ENCODE data around the gene RALGAPA2.

The RALGAPA2 gene

GRCh38 chr20:20683020-20683419 lies 29.4 kb downstream of the RALGAPA2 start:
- no peak for DNase-seq

- DNase-seq: no peak
These were observed 31.4 kb downstream of the RALGAPA2 start for GRCh38 chr20:20680991-20681508.

- no peak for DNase-seq
These were observed 33.1 kb downstream of the RALGAPA2 start for GRCh38 chr20:20679316-20679715.

GRCh38 chr20:20677186-20677585 lies 35.3 kb downstream of the RALGAPA2 start:
- no peak for DNase-seq

- no peak for DNase-seq
These were observed 43.8 kb downstream of the RALGAPA2 start for GRCh38 chr20:20668639-20669038.

- no peak for DNase-seq
These were observed 46.1 kb downstream of the RALGAPA2 start for GRCh38 chr20:20666359-20666758.

- DNase-seq: no peak
These were observed 46.7 kb downstream of the RALGAPA2 start for GRCh38 chr20:20665606-20666332.

- DNase-seq: no peak
These were observed 47.5 kb downstream of the RALGAPA2 start for GRCh38 chr20:20664795-20665589.

GRCh38 chr20:20663841-20664240 lies 48.6 kb downstream of the RALGAPA2 start:
- DNase-seq: no peak

GRCh38 chr20:20658871-20659431 lies 53.5 kb downstream of the RALGAPA2 start:
- no peak for DNase-seq

- no peak for DNase-seq
These were observed 54.3 kb downstream of the RALGAPA2 start for GRCh38 chr20:20658123-20658522.

GRCh38 chr20:20657092-20657491 lies 55.4 kb downstream of the RALGAPA2 start:
- no peak for DNase-seq

- DNase-seq: no peak
These were observed 56.6 kb downstream of the RALGAPA2 start for GRCh38 chr20:20655883-20656282.

GRCh38 chr20:20649945-20650344 lies 62.5 kb downstream of the RALGAPA2 start:
- DNase-seq: no peak

- no peak for DNase-seq
These were observed 68.5 kb downstream of the RALGAPA2 start for GRCh38 chr20:20643927-20644326.

- no peak for DNase-seq
These were observed 70.7 kb downstream of the RALGAPA2 start for GRCh38 chr20:20641783-20642182.

GRCh38 chr20:20638878-20639277 lies 73.6 kb downstream of the RALGAPA2 start:
- DNase-seq: no peak

- DNase-seq: no peak
These were observed 74.3 kb downstream of the RALGAPA2 start for GRCh38 chr20:20637998-20638725.

GRCh38 chr20:20635006-20635405 lies 77.4 kb downstream of the RALGAPA2 start:
- no peak for DNase-seq

- DNase-seq: no peak
These were observed 79.8 kb downstream of the RALGAPA2 start for GRCh38 chr20:20632644-20633043.

GRCh38 chr20:20630551-20630950 lies 81.9 kb downstream of the RALGAPA2 start:
- no peak for DNase-seq

GRCh38 chr20:20629556-20630188 lies 82.8 kb downstream of the RALGAPA2 start:
- no peak for DNase-seq

- no peak for DNase-seq
These were observed 84.1 kb downstream of the RALGAPA2 start for GRCh38 chr20:20628314-20628713.

Measured in EL (cell line).